Left lung (tissue), 10 donors: ENCODE data around the gene TOM1. TPM values are rescaled to one million over a fixed set of nuclear protein-coding genes. Genes with fewer than 3 reads are reported as not detected.

ENCODE experiments used
- ATAC-seq: fragments of 200-7000 bp; cut with Tn5 transposase; one replicate; pipeline ENCODE4 v1.9.1; 2020; ENCODE audit warnings: moderate library complexity
- DNase-seq, 4 donors: peaks; one replicate each; pipeline ENCODE4 v3.0.0-alpha.2; 2013 to 2020
- H3K27ac ChIP-seq, 2 donors: fragments of 200-600 bp; sonication (generic) in 1 of 2; one replicate each; pipeline versions ENCODE4 v1.5.0 to v1.8.0; 2020 to 2021
- H3K27me3 ChIP-seq, 2 donors: fragments of 200-600 bp; sonication (generic) in 1 of 2; one replicate each; pipeline versions ENCODE4 v1.5.0 to v1.8.0; 2020 to 2021
- H3K36me3 ChIP-seq, 2 donors: fragments of 200-600 bp; sonication (generic) in 1 of 2; one replicate each; pipeline versions ENCODE4 v1.5.0 to v1.8.0; 2020 to 2021
- H3K4me1 ChIP-seq, 2 donors: fragments of 200-600 bp; one replicate each; pipeline ENCODE4 v1.8.0; 2021
- H3K4me3 ChIP-seq, 2 donors: fragments of 200-600 bp; sonication (generic) in 1 of 2; one replicate each; pipeline versions ENCODE4 v1.5.0 to v1.8.0; 2020 to 2021; ENCODE audit warnings: mild to moderate bottlenecking in 1 of 2
- H3K9me3 ChIP-seq, 2 donors: fragments of 200-600 bp; sonication (generic) in 1 of 2; one replicate each; pipeline versions ENCODE4 v1.5.0 to v1.8.0; 2020 to 2021
- CTCF ChIP-seq, 2 donors: fragments of 200-600 bp; sonication (generic) in 1 of 2; IDR thresholded peaks; one replicate each; pipeline versions ENCODE4 v1.5.0 to v1.8.0; 2021; ENCODE audit warnings: antibody characterized with exemption in 2 of 2
- intact Hi-C, 2 donors: fragments of 100-400 bp; cut with DNase I; formaldehyde crosslinking; loops; one replicate each; pipeline versions ENCODE4 v1.11.2 to v1.14.2; 2022
- polyA plus RNA-seq, 6 donors: library from polyadenylated mRNA; unstranded; fragments of 120-200 nt; gene quantifications; one replicate each; pipeline ENCODE4 v1.2.1, GENCODE V29; 2013; ENCODE audit not compliant: insufficient read length in 6 of 6
- total RNA-seq, 2 donors: library from RNA; stranded (reverse); fragmentation: NEBNext Ultra II Directional; extraction: Animal tissue kit (Norgen Biotek cat#: 25700); gene quantifications; one replicate each; pipeline ENCODE4 v1.2.1, GENCODE V29; 2021
- donor health status: DM: no; HTN: yes; CAD: no.
- donor health status: DM: no; HTN: no; CAD: no.

The TOM1 gene
- total and polyA plus RNA-seq, 8 donors, result 28.9 to 81.3 (median 32.8) TPM

GRCh38 chr22:35330258-35330861 lies 30.7 kb downstream of the TOM1 start:
- Histone ChIP-seq H3K36me3 (peaks cover 0 to 90% of the 10 kb centered on the region in 2 donors), H3K27ac (peak overlapping the region; percentile 61 to 93), H3K27me3 (no peaks in the 10 kb centered on the region), H3K4me1 (peaks cover 2 to 60% of the 10 kb centered on the region in 2 donors), H3K4me3 (peak overlapping the region in 1 of 2 donors; percentile 18), H3K9me3 (no peaks in the 10 kb centered on the region)
- intact Hi-C loops, result no loop called here
- TF ChIP-seq CTCF (IDR thresholded peaks at IDR 0.05), result no peak
- ATAC-seq, result peak; percentile 58
- DNase-seq, result peak in 3 of 4 donors; percentile 71 to 92 (median 87)

GRCh38 chr22:35332278-35332677 lies 32.6 kb downstream of the TOM1 start:
- intact Hi-C loops, result no loop called here
- Histone ChIP-seq H3K4me3 (no peak overlapping the region), H3K27ac (no peak overlapping the region), H3K27me3 (no peaks in the 10 kb centered on the region), H3K9me3 (no peaks in the 10 kb centered on the region), H3K4me1 (peaks cover 2 to 53% of the 10 kb centered on the region in 2 donors), H3K36me3 (peaks cover 0 to 90% of the 10 kb centered on the region in 2 donors)
- ATAC-seq (no peak), DNase-seq (no peak)
- no peak for TF ChIP-seq CTCF (IDR thresholded peaks at IDR 0.05)

GRCh38 chr22:35333220-35333619 lies 33.5 kb downstream of the TOM1 start:
- TF ChIP-seq CTCF (IDR thresholded peaks at IDR 0.05), result no peak
- H3K4me3 ChIP-seq, result no peak overlapping the region
- peaks cover 0 to 90% of the 10 kb centered on the region in 2 donors for H3K36me3 ChIP-seq
- no peaks in the 10 kb centered on the region for H3K27me3 ChIP-seq
- intact Hi-C loops, result no loop called here
- H3K27ac ChIP-seq, result peak overlapping the region in 1 of 2 donors; percentile 37
- peaks cover 2 to 44% of the 10 kb centered on the region in 2 donors for H3K4me1 ChIP-seq
- peak in 1 of 4 donors; percentile 57 for DNase-seq
- H3K9me3 ChIP-seq, result no peaks in the 10 kb centered on the region
- ATAC-seq, result no peak

GRCh38 chr22:35334004-35334403 lies 34.3 kb downstream of the TOM1 start:
- no peaks in the 10 kb centered on the region for H3K9me3 ChIP-seq
- peaks cover 0 to 90% of the 10 kb centered on the region in 2 donors for H3K36me3 ChIP-seq
- no peak overlapping the region for H3K4me3 ChIP-seq
- no peaks in the 10 kb centered on the region for H3K27me3 ChIP-seq
- ATAC-seq, result no peak
- intact Hi-C loops, result no loop called here
- peak in 1 of 4 donors; percentile 35 for DNase-seq
- peak overlapping the region in 1 of 2 donors; percentile 37 for H3K27ac ChIP-seq
- no peak for TF ChIP-seq CTCF (IDR thresholded peaks at IDR 0.05)
- peaks cover 2 to 36% of the 10 kb centered on the region in 2 donors for H3K4me1 ChIP-seq

GRCh38 chr22:35335468-35335867 lies 35.8 kb downstream of the TOM1 start:
- ATAC-seq (no peak), DNase-seq (no peak)
- TF ChIP-seq CTCF (IDR thresholded peaks at IDR 0.05), result no peak
- intact Hi-C loops, result no loop called here
- no peaks in the 10 kb centered on the region for H3K9me3 ChIP-seq
- no peak overlapping the region for H3K4me3 ChIP-seq
- H3K36me3 ChIP-seq, result peaks cover 0 to 100% of the 10 kb centered on the region in 2 donors
- H3K27me3 ChIP-seq, result no peaks in the 10 kb centered on the region
- H3K27ac ChIP-seq, result no peak overlapping the region
- H3K4me1 ChIP-seq, result peaks cover 0 to 22% of the 10 kb centered on the region in 2 donors
